SIG-M5 (cell line): ENCODE data around the gene PBOV1.

Experiments
- DNase-seq: peaks from one replicate; lab custom pipeline; 2025; lab: John Stamatoyannopoulos, UW

Gene PBOV1

GRCh38 chr6:138218449-138218848 is at the start of gene PBOV1:
Gene PBOV1, minus strand, starts transcription at chr6:138218491. Its CDS starts 96 bp downstream, at chr6:138218395.
- no peak for DNase-seq

- DNase-seq, result no peak
These were observed 47.8 kb upstream of the PBOV1 start for GRCh38 chr6:138266095-138266494.

- no peak for DNase-seq
These were observed 46.1 kb upstream of the PBOV1 start for GRCh38 chr6:138264372-138264880.

- no peak for DNase-seq
These were observed 45.7 kb upstream of the PBOV1 start for GRCh38 chr6:138263963-138264362.

- no peak for DNase-seq
These were observed 43.0 kb upstream of the PBOV1 start for GRCh38 chr6:138261116-138261780.

GRCh38 chr6:138258991-138259390 is 40.7 kb upstream of the PBOV1 start:
- DNase-seq, result no peak

- DNase-seq, result no peak
These were observed 39.9 kb upstream of the PBOV1 start for GRCh38 chr6:138258197-138258596.

- no peak for DNase-seq
These were observed 39.3 kb upstream of the PBOV1 start for GRCh38 chr6:138257638-138258040.

GRCh38 chr6:138255443-138255842 is 37.2 kb upstream of the PBOV1 start:
- DNase-seq, result no peak

- DNase-seq, result no peak
These were observed 35.4 kb upstream of the PBOV1 start for GRCh38 chr6:138253731-138254130.

- DNase-seq, result no peak
These were observed 32.4 kb upstream of the PBOV1 start for GRCh38 chr6:138250513-138251247.

GRCh38 chr6:138250053-138250452 is 31.8 kb upstream of the PBOV1 start:
- no peak for DNase-seq

- no peak for DNase-seq
These were observed 30.6 kb upstream of the PBOV1 start for GRCh38 chr6:138248878-138249277.

- DNase-seq, result no peak
These were observed 29.7 kb upstream of the PBOV1 start for GRCh38 chr6:138248011-138248410.

- DNase-seq, result no peak
These were observed 28.6 kb upstream of the PBOV1 start for GRCh38 chr6:138246650-138247440.

GRCh38 chr6:138245751-138246150 is 27.5 kb upstream of the PBOV1 start:
- DNase-seq, result no peak

- no peak for DNase-seq
These were observed 24.8 kb upstream of the PBOV1 start for GRCh38 chr6:138242987-138243592.

GRCh38 chr6:138241934-138242333 is 23.6 kb upstream of the PBOV1 start:
- no peak for DNase-seq

GRCh38 chr6:138241381-138241780 is 23.1 kb upstream of the PBOV1 start:
- no peak for DNase-seq

GRCh38 chr6:138240476-138241245 is 22.4 kb upstream of the PBOV1 start:
- DNase-seq, result no peak

GRCh38 chr6:138239774-138240173 is 21.5 kb upstream of the PBOV1 start:
- no peak for DNase-seq
